K562 treated with DMSO at 1 percent for 4 hours (cell line): ENCODE data around the gene ZNF628. TPM values are rescaled to one million over a fixed set of nuclear protein-coding genes. Genes with fewer than 3 reads are reported as not detected.

ENCODE experiments used
- total RNA-seq: library from RNA; unstranded; fragments of 300-600 nt; gene quantifications from 2 replicates; pipeline ENCODE4 v1.2.3, GENCODE V29; 2022; ENCODE audit not compliant: insufficient read depth

ZNF628 gene
- total RNA-seq, result 10.4 and 18.8 TPM in 2 replicates

DNA sequence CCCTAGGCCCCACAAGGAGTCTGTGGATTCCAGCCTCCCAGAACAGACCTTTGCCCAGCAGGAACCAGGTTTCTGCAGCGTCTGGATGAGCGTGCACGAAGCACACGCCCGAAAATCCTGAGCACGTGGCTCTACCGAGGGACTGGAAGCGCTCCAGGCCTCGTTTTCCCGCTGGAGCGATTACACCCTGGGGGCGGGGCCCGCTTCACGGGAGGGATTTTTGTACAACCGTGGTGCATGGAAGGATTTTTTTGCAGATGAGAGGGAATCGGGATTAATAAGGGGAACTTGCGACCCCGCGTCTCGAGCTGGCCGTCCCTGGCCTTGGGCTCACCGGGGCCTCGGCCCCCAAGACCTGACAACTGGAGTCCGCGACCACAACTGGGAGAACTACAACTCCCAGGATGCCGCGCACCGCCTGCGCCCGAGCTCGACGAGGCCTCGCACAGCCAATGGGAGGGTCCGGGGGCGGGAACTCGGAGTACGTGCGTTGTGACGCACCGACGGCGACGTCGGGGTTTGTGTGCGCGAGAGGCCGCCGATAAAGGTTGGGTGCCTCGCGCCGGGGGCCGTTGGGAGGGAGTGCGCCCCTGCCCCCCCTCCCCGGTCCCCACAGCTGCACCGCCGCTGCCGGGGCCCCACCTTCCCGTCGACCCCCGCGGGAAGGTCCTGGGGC, at the start of gene ZNF628:
ZNF628 (plus strand) TSS at position 518 of the 676 bp plus-strand sequence. CDS start 3,294 bp downstream, outside the sequence.

DNA sequence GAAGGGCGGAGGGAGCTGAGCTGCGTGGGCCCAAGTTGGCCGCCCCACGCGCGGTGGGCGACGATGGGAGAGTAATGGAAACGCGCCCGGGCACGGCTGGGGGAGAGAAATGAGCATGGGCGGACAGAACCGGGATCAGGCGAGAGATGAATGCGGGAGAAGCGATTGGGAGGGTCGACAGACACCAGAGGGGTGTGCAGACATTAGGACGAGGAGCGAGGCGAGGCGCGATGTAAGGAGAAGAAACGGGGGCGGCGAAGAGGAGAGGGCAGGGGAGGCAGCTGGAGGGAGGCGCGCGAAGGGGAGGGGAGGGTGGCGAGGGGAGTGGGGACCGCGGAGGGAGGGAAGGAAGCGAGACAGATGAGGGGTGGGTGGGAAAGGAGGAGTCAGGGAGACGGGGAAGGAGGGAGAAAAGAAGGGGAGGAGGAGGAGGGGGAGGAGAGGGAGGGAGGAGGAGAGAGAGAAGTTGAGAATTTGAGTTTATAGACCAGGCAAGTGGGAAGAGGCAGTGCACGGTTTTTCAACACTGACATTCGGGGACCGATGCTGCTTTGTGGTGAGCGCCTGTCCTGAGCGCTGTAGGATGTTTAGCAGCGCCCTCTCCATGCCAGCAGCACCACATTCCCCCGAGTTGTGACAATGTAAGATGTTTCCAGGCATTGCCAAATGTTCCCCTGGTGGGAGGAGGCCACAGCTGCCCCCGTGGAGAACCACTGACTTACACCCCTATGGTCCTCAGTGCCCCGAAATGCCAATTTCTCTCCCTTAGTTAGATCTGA, 33.2 kb upstream of the ZNF628 start, which contains the start of gene SHISA7:
SHISA7 (minus strand) TSS at position 256 of the 779 bp plus-strand sequence. CDS start 437 bp downstream, outside the sequence.

DNA sequence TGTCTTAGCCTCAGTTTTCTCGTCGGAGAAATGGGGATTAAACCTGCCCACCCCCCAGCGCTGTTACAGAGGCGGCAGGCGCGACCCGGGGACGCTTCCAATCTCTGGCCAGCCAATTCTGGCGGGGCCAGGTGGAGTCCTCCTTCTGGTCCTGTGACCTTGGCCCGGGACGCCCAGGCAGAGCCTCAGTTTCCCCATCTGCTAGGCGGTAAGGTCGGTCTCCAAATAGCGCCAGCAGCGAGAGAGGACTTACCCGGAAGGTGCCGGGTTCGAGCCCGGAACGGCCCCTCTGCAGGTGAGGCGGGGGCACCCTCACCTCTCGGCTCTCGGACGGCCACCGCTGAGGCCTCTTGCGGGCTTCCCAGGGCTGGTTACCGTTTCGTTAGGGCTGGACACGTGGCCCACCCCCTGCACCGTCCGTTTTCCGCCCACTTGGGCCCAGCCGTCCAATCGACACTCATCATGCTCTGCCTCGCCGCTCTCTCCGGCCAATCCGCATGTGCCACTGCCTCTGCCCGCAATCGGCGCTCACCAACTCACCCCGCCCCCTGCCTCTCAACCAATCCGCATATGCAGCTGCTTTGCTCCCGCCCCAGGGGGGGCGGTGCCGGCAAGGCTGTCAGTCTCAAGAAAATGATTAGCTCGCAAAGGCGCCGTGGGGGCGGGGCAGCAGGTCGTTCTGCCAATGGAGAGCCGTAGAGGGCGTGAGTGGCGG, 15.0 kb upstream of the ZNF628 start, which contains the start of gene ISOC2:
ISOC2 (minus strand) TSS at position 384 of the 715 bp plus-strand sequence. CDS start 5,156 bp downstream, outside the sequence.

DNA sequence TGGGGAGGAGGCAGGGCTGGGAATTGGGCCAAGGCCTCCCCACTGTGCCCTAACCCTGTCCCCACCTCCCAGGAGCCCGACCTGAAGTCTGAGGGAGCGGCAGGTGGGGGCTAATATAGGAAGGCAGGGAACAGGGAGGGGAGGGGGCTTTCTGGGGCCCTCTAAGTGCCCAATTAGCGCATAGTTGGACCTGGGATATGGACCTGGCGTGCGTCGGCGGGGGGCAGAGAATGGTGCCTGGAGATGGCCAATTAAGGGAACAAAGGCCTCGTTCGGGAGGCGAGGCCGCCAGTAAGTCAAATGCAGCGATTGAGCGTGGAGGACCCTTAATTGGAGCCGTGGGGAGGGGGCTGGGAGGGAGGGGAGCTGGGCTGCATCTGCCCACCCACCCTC, 11.8 kb upstream of the ZNF628 start, which contains the start of gene C19orf85:
C19orf85 (minus strand) TSS at position 90 of the 393 bp plus-strand sequence. CDS start 197 bp downstream, outside the sequence.

GRCh38 chr19:55484593-55485438, 8.4 kb downstream of the ZNF628 start, which contains the start of gene NAT14:
Gene NAT14, plus strand, starts transcription at chr19:55485188. Its CDS starts 521 bp downstream, at chr19:55485709.

GRCh38 chr19:55487924-55488687, 11.7 kb downstream of the ZNF628 start, which contains the start of gene SSC5D:
Gene SSC5D, plus strand, starts transcription at chr19:55488436. Its CDS starts 154 bp downstream, at chr19:55488590.

Other genes with a start within 250 kb of the ZNF628 start
- gene TMEM86B, start 247.9 kb upstream of the ZNF628 start, total RNA-seq, result 11.8 and 17.7 TPM in 2 replicates
- gene PPP6R1, start 217.6 kb upstream of the ZNF628 start, total RNA-seq, result 73.9 and 88.4 TPM in 2 replicates
- 76.5 and 95.1 TPM in 2 replicates for gene HSPBP1, start 196.5 kb upstream of the ZNF628 start, total RNA-seq
- gene BRSK1, start 192.6 kb upstream of the ZNF628 start, total RNA-seq, result 7.6 and 8.4 TPM in 2 replicates
- 2.3 and 6.6 TPM in 2 replicates for gene TMEM150B, start 151.3 kb upstream of the ZNF628 start, total RNA-seq
- 36.4 and 43.8 TPM in 2 replicates for gene KMT5C, start 136.7 kb upstream of the ZNF628 start, total RNA-seq
- 0.33 TPM in 1 of 2 replicates, not detected in the other for gene COX6B2, start 121.9 kb upstream of the ZNF628 start, total RNA-seq
- not detected in 2 replicates for gene GARIN5B, start 113.4 kb upstream of the ZNF628 start, total RNA-seq
- gene IL11, start 106.2 kb upstream of the ZNF628 start, total RNA-seq, result not detected in 2 replicates
- not detected in 2 replicates for gene TMEM190, start 99.8 kb upstream of the ZNF628 start, total RNA-seq
- gene TMEM238, start 92.3 kb upstream of the ZNF628 start, total RNA-seq, result 6.7 and 8.7 TPM in 2 replicates
- gene RPL28, start 90.7 kb upstream of the ZNF628 start, total RNA-seq, result 3,550 and 3,674 TPM in 2 replicates
- 377 and 436 TPM in 2 replicates for gene UBE2S, start 68.8 kb upstream of the ZNF628 start, total RNA-seq
- gene SHISA7, start 33.3 kb upstream of the ZNF628 start, total RNA-seq, result not detected in 2 replicates
- 94.9 and 118 TPM in 2 replicates for gene ISOC2, start 15.0 kb upstream of the ZNF628 start, total RNA-seq
- gene C19orf85, start 11.9 kb upstream of the ZNF628 start, total RNA-seq, result not detected in 2 replicates
- 37.1 and 38.8 TPM in 2 replicates for gene NAT14, start 8.6 kb downstream of the ZNF628 start, total RNA-seq
- gene SSC5D, start 11.8 kb downstream of the ZNF628 start, total RNA-seq, result 0.25 TPM in 1 of 2 replicates, not detected in the other
- not detected in 2 replicates for gene SBK2, start 60.5 kb downstream of the ZNF628 start, total RNA-seq
- gene SBK3, start 68.9 kb downstream of the ZNF628 start, total RNA-seq, result not detected in 2 replicates
- 12.2 and 14.3 TPM in 2 replicates for gene ZNF579, start 104.2 kb downstream of the ZNF628 start, total RNA-seq
- gene FIZ1, start 122.9 kb downstream of the ZNF628 start, total RNA-seq, result 13.4 and 17.2 TPM in 2 replicates
- 34.2 and 37.8 TPM in 2 replicates for gene ZNF524, start 123.7 kb downstream of the ZNF628 start, total RNA-seq
- gene ZNF865, start 129.0 kb downstream of the ZNF628 start, total RNA-seq, result 28.3 and 33.7 TPM in 2 replicates
- 5.5 and 6.5 TPM in 2 replicates for gene ZNF784, start 147.9 kb downstream of the ZNF628 start, total RNA-seq
- gene ZNF580, start 164.4 kb downstream of the ZNF628 start, total RNA-seq, result 52.4 and 60.5 TPM in 2 replicates
- 57.6 and 69.0 TPM in 2 replicates for gene ZNF581, start 167.0 kb downstream of the ZNF628 start, total RNA-seq
- gene CCDC106, start 171.6 kb downstream of the ZNF628 start, total RNA-seq, result 30.7 and 33.6 TPM in 2 replicates
- gene U2AF2, start 178.4 kb downstream of the ZNF628 start, total RNA-seq, result 167 and 168 TPM in 2 replicates
- 100 and 102 TPM in 2 replicates for gene EPN1, start 198.6 kb downstream of the ZNF628 start, total RNA-seq